Mucosa of descending colon (tissue), 3 donors: ENCODE measurements around the gene RBBP5. TPM values are rescaled to one million over a fixed set of nuclear protein-coding genes. Genes with fewer than 3 reads are reported as not detected.
A peak's percentile ranks its signal among the peaks of the same experiment; 100 is the strongest.

Experiments
- ATAC-seq: fragments of 200-7000 bp; cut with Tn5 transposase; one replicate; pipeline ENCODE4 v1.9.1; 2020; ENCODE audit warnings: mild to moderate bottlenecking, moderate library complexity
- DNase-seq, 3 donors: peaks; one replicate each; pipeline ENCODE4 v3.0.0-alpha.2; 2020
- H3K36me3 ChIP-seq: fragments of 200-600 bp; one replicate; pipeline ENCODE4 v1.8.0; 2021; ENCODE audit warnings: low read depth, mild to moderate bottlenecking
- H3K4me1 ChIP-seq: fragments of 200-600 bp; one replicate; pipeline ENCODE4 v1.8.0; 2021; ENCODE audit warnings: low read depth, mild to moderate bottlenecking
- H3K4me3 ChIP-seq: fragments of 200-600 bp; one replicate; pipeline ENCODE4 v1.8.0; 2021; ENCODE audit warnings: mild to moderate bottlenecking
- H3K9me3 ChIP-seq: fragments of 200-600 bp; one replicate; pipeline ENCODE4 v1.8.0; 2021; ENCODE audit warnings: mild to moderate bottlenecking
- CTCF ChIP-seq: fragments of 200-600 bp; IDR thresholded peaks from one replicate; pipeline ENCODE4 v1.8.0; 2022; ENCODE audit warnings: antibody characterized with exemption, mild to moderate bottlenecking
- intact Hi-C, 2 donors: fragments of 100-400 bp; cut with DNase I in 1 of 2; cut with micrococcal nuclease in 1 of 2; formaldehyde crosslinking; loops; one replicate each; pipeline versions ENCODE4 v1.11.0 to v1.11.1; 2022; cut with DNase I, micrococcal nuclease
- total RNA-seq, 3 donors: library from RNA; stranded (reverse); fragmentation: NEBNext Ultra II Directional in 2 of 3; extraction: Animal tissue kit (Norgen Biotek cat#: 25700) in 2 of 3; gene quantifications; one replicate each; pipeline versions ENCODE4 v1.2.1 to v1.2.4, GENCODE V29; 2021 to 2023
- donor health status: DM: no; HTN: no; CAD: no; lungs with moderate emphysema.
- donor health status: DM: no; HTN: no; CAD: no.
- donor health status: DM: no; HTN: yes; CAD: no.

The RBBP5 gene
- total RNA-seq, 3 donors from 2014 or later = 14.7 to 20.5 (median 14.7) TPM

GRCh38 chr1:205147191-205147835, 25.5 kb upstream of the RBBP5 start:
- Histone ChIP-seq H3K4me1 (no peaks in the 10 kb centered on the region), H3K9me3 (no peaks in the 10 kb centered on the region), H3K4me3 (no peak overlapping the region), H3K36me3 (no peaks in the 10 kb centered on the region)
- DNase-seq = no peak
- ATAC-seq = no peak
- TF ChIP-seq CTCF = no peak
- intact Hi-C loops = loop anchor here in 1 of 2 donors (10.0 kb wide), 1 partner anchor 107 kb away; no protein-coding TSS in a partner anchor

- TF ChIP-seq CTCF = no peak
- no peak for DNase-seq
- no peak for ATAC-seq
- Histone ChIP-seq H3K4me3 (no peak overlapping the region), H3K9me3 (no peaks in the 10 kb centered on the region), H3K4me1 (no peaks in the 10 kb centered on the region), H3K36me3 (no peaks in the 10 kb centered on the region)
- intact Hi-C loops = loop anchor here in 1 of 2 donors (10.0 kb wide), 1 partner anchor 110 kb away; no protein-coding TSS in a partner anchor
These were observed 23.0 kb upstream of the RBBP5 start for GRCh38 chr1:205144751-205145150.

- Histone ChIP-seq H3K36me3 (no peaks in the 10 kb centered on the region), H3K9me3 (no peaks in the 10 kb centered on the region), H3K4me1 (no peaks in the 10 kb centered on the region), H3K4me3 (no peak overlapping the region)
- ATAC-seq = no peak
- DNase-seq = no peak
- intact Hi-C loops = loop anchor here in 1 of 2 donors (10.0 kb wide), 1 partner anchor 111 kb away; no protein-coding TSS in a partner anchor
- TF ChIP-seq CTCF = no peak
These were observed 22.4 kb upstream of the RBBP5 start for GRCh38 chr1:205144046-205144720.

GRCh38 chr1:205142102-205142469, 20.3 kb upstream of the RBBP5 start:
- TF ChIP-seq CTCF = no peak
- H3K36me3 ChIP-seq = no peaks in the 10 kb centered on the region
- H3K4me1 ChIP-seq = no peaks in the 10 kb centered on the region
- DNase-seq = no peak
- no peaks in the 10 kb centered on the region for H3K9me3 ChIP-seq
- intact Hi-C loops = loop anchor here in 1 of 2 donors (10.0 kb wide), 1 partner anchor 113 kb away; no protein-coding TSS in a partner anchor
- no peak overlapping the region for H3K4me3 ChIP-seq
- ATAC-seq = peak; percentile 21

- Histone ChIP-seq H3K4me3 (no peak overlapping the region), H3K9me3 (no peaks in the 10 kb centered on the region), H3K4me1 (no peaks in the 10 kb centered on the region), H3K36me3 (no peaks in the 10 kb centered on the region)
- DNase-seq (peak in 2 of 3 donors; percentile 52 to 93), ATAC-seq (peak; percentile 88)
- intact Hi-C loops = loop anchor here in 1 of 2 donors (10.0 kb wide), 1 partner anchor 113 kb away; no protein-coding TSS in a partner anchor
- peak; percentile 52 for TF ChIP-seq CTCF
These were observed 19.7 kb upstream of the RBBP5 start for GRCh38 chr1:205141236-205142101.
